GM12892 (cell line): Measurements from ENCODE around the gene ANTXR1.
"Not testable (repeated sequence)": the region's sequence is repeated elsewhere in the genome, so short reads cannot be mapped to it uniquely, and the experiment has no call there.

Source experiments
- DNase-seq: peaks from one replicate; pipeline ENCODE4 v3.0.0; 2011; ENCODE audit not compliant: insufficient read length
- FAIRE-seq: peaks from 2 replicates; lab custom pipeline; 2011; peaks lifted over from hg19 to GRCh38; lab: Jason Lieb, UNC
- POLR2A ChIP-seq: IDR thresholded peaks from 2 replicates; pipeline ENCODE4 v1.6.1; 2011; ENCODE audit warnings: low read depth, low read length, control low read depth
- POLR2AphosphoS5 ChIP-seq: IDR thresholded peaks from 2 replicates; pipeline ENCODE4 v1.6.1; 2011; ENCODE audit warnings: low read depth, low read length, control low read depth
- TAF1 ChIP-seq: IDR thresholded peaks from 2 replicates; pipeline ENCODE4 v1.6.1; 2011; ENCODE audit warnings: low read depth, mild to moderate bottlenecking, control low read depth, low read length, borderline replicate concordance

The ANTXR1 gene

GRCh38 chr2:69217333-69218080, 204.5 kb downstream of the ANTXR1 start:
- TF ChIP-seq POLR2AphosphoS5 (no peak), TAF1 (no peak)
- no peak for DNase-seq
- FAIRE-seq = no peak

DNA sequence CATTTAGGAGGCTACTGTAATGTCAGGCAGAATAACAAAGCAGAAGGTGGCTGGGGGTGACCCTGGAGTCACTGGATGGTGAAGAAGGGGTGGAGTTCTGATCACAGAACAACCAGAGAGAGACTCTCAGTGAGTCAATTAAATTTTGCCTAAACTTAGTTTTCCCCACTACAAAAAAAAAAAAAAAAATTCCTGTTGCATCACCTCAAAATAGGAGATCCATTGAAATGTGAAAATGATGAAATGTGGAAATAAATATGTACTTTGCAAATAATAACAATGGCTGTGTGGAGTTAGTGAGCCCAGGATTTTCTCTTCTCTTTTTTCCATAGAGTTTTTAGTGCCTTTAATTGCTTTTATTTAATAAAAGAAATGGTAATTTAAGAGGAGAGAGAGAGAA, 208.5 kb downstream of the ANTXR1 start:
- TF ChIP-seq POLR2A (no peak), TAF1 (no peak), POLR2AphosphoS5 (no peak)

DNA sequence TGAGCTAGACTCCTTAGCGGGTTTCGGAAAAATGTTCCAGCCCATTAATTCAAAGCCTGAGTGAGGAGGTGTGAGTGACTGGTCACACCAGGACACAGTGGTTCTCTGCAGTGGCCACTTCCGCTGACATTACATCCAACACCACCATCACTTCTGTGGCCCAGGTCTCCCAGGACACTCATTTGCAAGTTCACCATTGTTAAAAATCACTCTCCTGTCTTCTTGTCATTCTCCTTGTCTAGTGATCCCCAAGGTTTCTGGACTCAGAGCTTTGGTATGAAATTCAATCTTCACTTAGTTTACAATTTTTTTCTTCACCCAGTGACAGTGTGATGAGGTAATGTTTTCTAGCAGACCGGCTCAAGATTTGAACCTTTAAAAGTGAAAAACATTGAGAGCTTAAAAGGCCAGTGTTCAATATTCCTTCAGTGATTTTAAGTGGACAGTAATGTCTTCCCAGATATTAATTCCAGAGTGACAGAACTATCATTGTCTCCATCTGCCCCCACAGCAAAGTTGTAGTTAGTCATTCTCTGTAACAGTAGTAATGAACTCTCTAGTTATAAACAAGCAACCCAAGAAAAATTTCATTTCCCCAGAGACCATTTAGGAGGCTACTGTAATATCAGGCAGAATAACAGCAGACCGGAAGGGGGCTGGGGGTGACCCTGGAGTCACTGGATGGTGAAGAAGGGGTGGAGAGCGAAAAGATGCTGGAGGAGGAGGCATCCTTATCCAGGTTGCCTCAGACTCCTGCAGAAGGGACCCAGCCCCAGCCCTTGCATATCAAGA, 209.2 kb downstream of the ANTXR1 start:
- DNase-seq = no peak

More for the DNA sequence above, 208.5 kb downstream of the ANTXR1 start:
- DNase-seq (no peak), FAIRE-seq (no peak)

GRCh38 chr2:69222953-69223658, 210.1 kb downstream of the ANTXR1 start:
- DNase-seq (no peak), FAIRE-seq (no peak)
- no peak for TF ChIP-seq POLR2A
- TF ChIP-seq POLR2AphosphoS5 = no peak
- TF ChIP-seq TAF1 = no peak

More for the DNA sequence above, 209.2 kb downstream of the ANTXR1 start:
- FAIRE-seq = no peak
- TF ChIP-seq TAF1 (no peak), POLR2A (no peak), POLR2AphosphoS5 (no peak)

- TF ChIP-seq POLR2AphosphoS5 (no peak), TAF1 (no peak), POLR2A (no peak)
- DNase-seq (no peak), FAIRE-seq (no peak)
Observed at GRCh38 chr2:69223759-69224511, 211.0 kb downstream of the ANTXR1 start.

DNA sequence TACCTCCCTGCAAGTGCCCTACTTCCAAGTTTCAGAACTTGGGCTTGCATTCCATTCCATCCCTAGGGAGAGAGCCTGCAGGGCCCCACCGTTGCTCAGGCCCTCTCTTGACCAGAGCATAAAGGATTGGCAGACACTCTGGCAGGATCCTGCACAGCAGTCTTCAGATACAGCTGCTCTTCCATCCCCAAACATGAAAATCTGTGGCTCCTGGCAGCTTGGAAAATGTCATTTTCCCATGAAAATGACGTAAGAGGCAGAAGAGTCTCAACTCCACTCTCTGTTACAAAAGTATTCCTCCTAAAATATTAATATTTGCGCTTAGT, 211.5 kb downstream of the ANTXR1 start:
- TF ChIP-seq POLR2AphosphoS5 (no peak), POLR2A (no peak), TAF1 (no peak)
- FAIRE-seq (no peak), DNase-seq (no peak)

GRCh38 chr2:69225933-69226332, 213.0 kb downstream of the ANTXR1 start:
- FAIRE-seq = no peak
- no peak for DNase-seq
- no peak for TF ChIP-seq TAF1
- TF ChIP-seq POLR2AphosphoS5 = no peak
- no peak for TF ChIP-seq POLR2A

DNA sequence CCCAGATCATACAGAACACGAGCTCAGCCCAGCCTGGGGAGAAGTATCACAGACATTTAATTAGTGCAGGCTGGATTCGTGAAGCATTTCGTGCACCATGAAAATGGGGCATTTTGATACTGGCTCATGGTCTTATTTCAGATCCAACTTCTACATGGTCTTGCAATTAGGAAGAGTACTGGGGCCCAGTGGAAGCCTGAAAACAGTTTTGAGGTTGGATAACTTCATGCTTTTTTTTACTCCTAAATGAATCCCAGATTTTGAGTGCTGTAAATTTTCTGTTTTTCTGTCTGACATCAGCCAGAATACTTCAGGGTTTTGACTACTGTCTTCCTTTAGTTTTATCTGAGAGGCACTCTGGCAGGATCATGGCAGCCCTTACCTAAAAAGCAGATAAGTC, 213.9 kb downstream of the ANTXR1 start:
- FAIRE-seq (no peak), DNase-seq (no peak)
- TF ChIP-seq POLR2A = no peak
- no peak for TF ChIP-seq TAF1
- TF ChIP-seq POLR2AphosphoS5 = no peak

DNA sequence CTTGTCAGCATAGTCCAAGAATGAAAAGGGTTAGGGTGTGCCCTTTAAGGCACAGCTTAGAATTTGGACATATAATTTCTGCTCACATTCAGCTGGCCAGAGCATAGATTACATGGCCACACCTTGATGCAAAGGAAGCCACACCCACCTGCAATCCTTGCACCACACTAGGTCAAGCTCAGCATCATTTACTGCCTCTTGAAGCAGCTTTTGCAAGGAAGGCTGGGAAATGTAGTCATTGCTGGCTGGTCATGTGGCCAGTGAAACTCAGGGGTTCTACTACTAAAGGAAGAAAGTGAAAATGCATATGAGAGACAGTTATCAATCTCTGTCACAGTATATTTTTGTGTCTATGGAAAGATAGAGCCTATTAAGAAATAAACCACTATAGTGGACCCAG, 214.7 kb downstream of the ANTXR1 start:
- no peak for FAIRE-seq
- DNase-seq = no peak
- TF ChIP-seq POLR2AphosphoS5 = no peak
- no peak for TF ChIP-seq POLR2A
- no peak for TF ChIP-seq TAF1

- DNase-seq, FAIRE-seq: not testable (repeated sequence)
Observed at GRCh38 chr2:69230946-69231345, 218.0 kb downstream of the ANTXR1 start.

DNA sequence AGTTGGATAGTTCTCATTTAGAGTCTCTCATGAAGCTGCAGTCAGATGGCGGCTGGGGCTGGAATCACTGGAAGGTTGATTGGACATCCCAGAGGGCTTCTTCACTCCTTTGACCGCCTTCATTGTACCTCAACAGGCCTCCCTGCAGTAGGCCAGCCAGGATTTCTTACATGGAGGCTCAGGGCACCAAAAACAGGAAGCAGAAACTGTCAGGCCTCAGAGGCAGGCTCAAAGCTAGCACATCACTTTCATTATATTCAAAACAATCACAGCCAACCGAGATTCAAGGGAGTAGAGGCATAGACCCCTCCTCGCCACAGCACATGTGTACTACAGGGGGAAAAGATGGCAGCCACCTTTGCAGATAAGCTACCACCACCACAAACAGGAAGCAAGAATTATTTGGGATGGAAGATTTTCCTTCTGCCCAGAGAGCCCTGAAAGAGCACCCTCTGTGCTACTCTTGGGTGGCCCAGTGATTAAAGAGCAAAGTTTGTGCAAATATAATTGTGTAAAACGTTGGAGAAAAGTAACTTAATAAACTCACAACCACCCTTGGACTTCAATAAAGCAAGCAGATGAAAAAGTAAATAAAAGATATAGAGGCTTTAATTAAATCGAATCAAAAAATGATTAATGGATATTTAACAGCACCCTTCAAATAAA, 218.8 kb downstream of the ANTXR1 start:
- TF ChIP-seq TAF1 (no peak), POLR2AphosphoS5 (no peak), POLR2A (no peak)
- FAIRE-seq = no peak
- no peak for DNase-seq

- DNase-seq, FAIRE-seq: not testable (repeated sequence)
Observed at GRCh38 chr2:69235835-69236234, 222.9 kb downstream of the ANTXR1 start.
